Measurements from ENCODE around the gene CHRNA4.
"Not testable (repeated sequence)": the region's sequence is repeated elsewhere in the genome, so short reads cannot be mapped to it uniquely, and the experiment has no call there.

Gene CHRNA4

GRCh38 chr20:63336232-63336752 lies 24.9 kb downstream of the CHRNA4 start:
- no peak overlapping the region for H3K4me3 ChIP-seq (ENCODE audit: low read depth in 1 of 2, low read length in 2 of 2)
- peaks cover 3% of the 10 kb centered on the region in 2 donors for H3K27me3 ChIP-seq (ENCODE audit: control insufficient read depth in 1 of 2, insufficient read depth in 2 of 2, low read length in 2 of 2)
- H3K27ac ChIP-seq (ENCODE audit: low read depth, low read length) = no peak overlapping the region
- H3K36me3 ChIP-seq (ENCODE audit: control insufficient read depth in 1 of 2, insufficient read depth in 2 of 2, low read length in 2 of 2) = no peaks in the 10 kb centered on the region
- no peaks in the 10 kb centered on the region for H3K4me1 ChIP-seq (ENCODE audit: control insufficient read depth in 1 of 2, insufficient read depth in 2 of 2, low read length in 2 of 2)
- H3K9ac ChIP-seq (ENCODE audit: low read depth in 1 of 2, low read length in 2 of 2) = no peak overlapping the region
- H3K9me3 ChIP-seq (ENCODE audit: control insufficient read depth in 1 of 2, low read length in 2 of 2) = peaks cover 4 to 5% of the 10 kb centered on the region in 2 donors

- H3K27ac ChIP-seq (ENCODE audit: low read depth, low read length) = no peak overlapping the region
- H3K36me3 ChIP-seq (ENCODE audit: control insufficient read depth in 1 of 2, insufficient read depth in 2 of 2, low read length in 2 of 2) = no peaks in the 10 kb centered on the region
- no peak overlapping the region for H3K9ac ChIP-seq (ENCODE audit: low read depth in 1 of 2, low read length in 2 of 2)
- no peaks in the 10 kb centered on the region for H3K4me1 ChIP-seq (ENCODE audit: control insufficient read depth in 1 of 2, insufficient read depth in 2 of 2, low read length in 2 of 2)
- peaks cover 4 to 5% of the 10 kb centered on the region in 2 donors for H3K9me3 ChIP-seq (ENCODE audit: control insufficient read depth in 1 of 2, low read length in 2 of 2)
- peaks cover 3% of the 10 kb centered on the region in 2 donors for H3K27me3 ChIP-seq (ENCODE audit: control insufficient read depth in 1 of 2, insufficient read depth in 2 of 2, low read length in 2 of 2)
- H3K4me3 ChIP-seq (ENCODE audit: low read depth in 1 of 2, low read length in 2 of 2) = no peak overlapping the region
Observed at GRCh38 chr20:63335711-63336110, 25.4 kb downstream of the CHRNA4 start.

GRCh38 chr20:63335060-63335459 lies 26.1 kb downstream of the CHRNA4 start:
- H3K9ac ChIP-seq (ENCODE audit: low read depth in 1 of 2, low read length in 2 of 2); H3K27me3 ChIP-seq (ENCODE audit: control insufficient read depth in 1 of 2, insufficient read depth in 2 of 2, low read length in 2 of 2): not testable (repeated sequence)

GRCh38 chr20:63334356-63334755 lies 26.8 kb downstream of the CHRNA4 start:
- Histone ChIP-seq H3K4me3 (ENCODE audit: low read depth in 1 of 2, low read length in 2 of 2) (no peak overlapping the region), H3K9ac (ENCODE audit: low read depth in 1 of 2, low read length in 2 of 2) (no peak overlapping the region), H3K36me3 (ENCODE audit: control insufficient read depth in 1 of 2, insufficient read depth in 2 of 2, low read length in 2 of 2) (no peaks in the 10 kb centered on the region), H3K9me3 (ENCODE audit: control insufficient read depth in 1 of 2, low read length in 2 of 2) (peaks cover 4 to 5% of the 10 kb centered on the region in 2 donors), H3K27ac (ENCODE audit: low read depth, low read length) (no peak overlapping the region), H3K4me1 (ENCODE audit: control insufficient read depth in 1 of 2, insufficient read depth in 2 of 2, low read length in 2 of 2) (no peaks in the 10 kb centered on the region), H3K27me3 (ENCODE audit: control insufficient read depth in 1 of 2, insufficient read depth in 2 of 2, low read length in 2 of 2) (peaks cover 3% of the 10 kb centered on the region in 2 donors)

More at GRCh38 chr20:63335060-63335459, 26.1 kb downstream of the CHRNA4 start:
- H3K4me1 ChIP-seq (ENCODE audit: control insufficient read depth in 1 of 2, insufficient read depth in 2 of 2, low read length in 2 of 2); H3K9me3 ChIP-seq (ENCODE audit: control insufficient read depth in 1 of 2, low read length in 2 of 2); H3K36me3 ChIP-seq (ENCODE audit: control insufficient read depth in 1 of 2, insufficient read depth in 2 of 2, low read length in 2 of 2); H3K27ac ChIP-seq (ENCODE audit: low read depth, low read length); H3K4me3 ChIP-seq (ENCODE audit: low read depth in 1 of 2, low read length in 2 of 2): not testable (repeated sequence)

GRCh38 chr20:63333241-63333836 lies 27.8 kb downstream of the CHRNA4 start:
- Histone ChIP-seq H3K36me3 (ENCODE audit: control insufficient read depth in 1 of 2, insufficient read depth in 2 of 2, low read length in 2 of 2) (no peaks in the 10 kb centered on the region), H3K9me3 (ENCODE audit: control insufficient read depth in 1 of 2, low read length in 2 of 2) (peaks cover 4 to 5% of the 10 kb centered on the region in 2 donors), H3K4me1 (ENCODE audit: control insufficient read depth in 1 of 2, insufficient read depth in 2 of 2, low read length in 2 of 2) (no peaks in the 10 kb centered on the region), H3K9ac (ENCODE audit: low read depth in 1 of 2, low read length in 2 of 2) (no peak overlapping the region), H3K4me3 (ENCODE audit: low read depth in 1 of 2, low read length in 2 of 2) (no peak overlapping the region), H3K27me3 (ENCODE audit: control insufficient read depth in 1 of 2, insufficient read depth in 2 of 2, low read length in 2 of 2) (peaks cover 3% of the 10 kb centered on the region in 2 donors), H3K27ac (ENCODE audit: low read depth, low read length) (no peak overlapping the region)

- Histone ChIP-seq H3K27ac (ENCODE audit: low read depth, low read length) (no peak overlapping the region), H3K4me1 (ENCODE audit: control insufficient read depth in 1 of 2, insufficient read depth in 2 of 2, low read length in 2 of 2) (no peaks in the 10 kb centered on the region), H3K9me3 (ENCODE audit: control insufficient read depth in 1 of 2, low read length in 2 of 2) (peaks cover 4 to 5% of the 10 kb centered on the region in 2 donors), H3K4me3 (ENCODE audit: low read depth in 1 of 2, low read length in 2 of 2) (no peak overlapping the region), H3K9ac (ENCODE audit: low read depth in 1 of 2, low read length in 2 of 2) (no peak overlapping the region), H3K27me3 (ENCODE audit: control insufficient read depth in 1 of 2, insufficient read depth in 2 of 2, low read length in 2 of 2) (peaks cover 3% of the 10 kb centered on the region in 2 donors), H3K36me3 (ENCODE audit: control insufficient read depth in 1 of 2, insufficient read depth in 2 of 2, low read length in 2 of 2) (no peaks in the 10 kb centered on the region)
Observed at GRCh38 chr20:63332488-63333240, 28.5 kb downstream of the CHRNA4 start.

GRCh38 chr20:63331741-63332400 lies 29.3 kb downstream of the CHRNA4 start:
- H3K27ac ChIP-seq (ENCODE audit: low read depth, low read length) = no peak overlapping the region
- no peaks in the 10 kb centered on the region for H3K4me1 ChIP-seq (ENCODE audit: control insufficient read depth in 1 of 2, insufficient read depth in 2 of 2, low read length in 2 of 2)
- H3K36me3 ChIP-seq (ENCODE audit: control insufficient read depth in 1 of 2, insufficient read depth in 2 of 2, low read length in 2 of 2) = no peaks in the 10 kb centered on the region
- H3K27me3 ChIP-seq (ENCODE audit: control insufficient read depth in 1 of 2, insufficient read depth in 2 of 2, low read length in 2 of 2) = peaks cover 3% of the 10 kb centered on the region in 2 donors
- H3K9me3 ChIP-seq (ENCODE audit: control insufficient read depth in 1 of 2, low read length in 2 of 2) = peaks cover 4 to 5% of the 10 kb centered on the region in 2 donors
- no peak overlapping the region for H3K4me3 ChIP-seq (ENCODE audit: low read depth in 1 of 2, low read length in 2 of 2)
- H3K9ac ChIP-seq (ENCODE audit: low read depth in 1 of 2, low read length in 2 of 2) = no peak overlapping the region

- Histone ChIP-seq H3K9ac (ENCODE audit: low read depth in 1 of 2, low read length in 2 of 2) (no peak overlapping the region), H3K4me1 (ENCODE audit: control insufficient read depth in 1 of 2, insufficient read depth in 2 of 2, low read length in 2 of 2) (no peaks in the 10 kb centered on the region), H3K36me3 (ENCODE audit: control insufficient read depth in 1 of 2, insufficient read depth in 2 of 2, low read length in 2 of 2) (no peaks in the 10 kb centered on the region), H3K27me3 (ENCODE audit: control insufficient read depth in 1 of 2, insufficient read depth in 2 of 2, low read length in 2 of 2) (peaks cover 0 to 3% of the 10 kb centered on the region in 2 donors), H3K27ac (ENCODE audit: low read depth, low read length) (no peak overlapping the region), H3K9me3 (ENCODE audit: control insufficient read depth in 1 of 2, low read length in 2 of 2) (peaks cover 4 to 5% of the 10 kb centered on the region in 2 donors), H3K4me3 (ENCODE audit: low read depth in 1 of 2, low read length in 2 of 2) (no peak overlapping the region)
Observed at GRCh38 chr20:63330940-63331339, 30.2 kb downstream of the CHRNA4 start.

- Histone ChIP-seq H3K9me3 (ENCODE audit: control insufficient read depth in 1 of 2, low read length in 2 of 2) (peaks cover 4 to 5% of the 10 kb centered on the region in 2 donors), H3K36me3 (ENCODE audit: control insufficient read depth in 1 of 2, insufficient read depth in 2 of 2, low read length in 2 of 2) (no peaks in the 10 kb centered on the region), H3K27ac (ENCODE audit: low read depth, low read length) (no peak overlapping the region), H3K27me3 (ENCODE audit: control insufficient read depth in 1 of 2, insufficient read depth in 2 of 2, low read length in 2 of 2) (peaks cover 0 to 3% of the 10 kb centered on the region in 2 donors), H3K9ac (ENCODE audit: low read depth in 1 of 2, low read length in 2 of 2) (no peak overlapping the region), H3K4me3 (ENCODE audit: low read depth in 1 of 2, low read length in 2 of 2) (no peak overlapping the region), H3K4me1 (ENCODE audit: control insufficient read depth in 1 of 2, insufficient read depth in 2 of 2, low read length in 2 of 2) (no peaks in the 10 kb centered on the region)
Observed at GRCh38 chr20:63330084-63330760, 30.9 kb downstream of the CHRNA4 start.

Measured in duodenal mucosa (tissue), 2 donors.